Measurements from ENCODE around the gene EGFL7.

DNA sequence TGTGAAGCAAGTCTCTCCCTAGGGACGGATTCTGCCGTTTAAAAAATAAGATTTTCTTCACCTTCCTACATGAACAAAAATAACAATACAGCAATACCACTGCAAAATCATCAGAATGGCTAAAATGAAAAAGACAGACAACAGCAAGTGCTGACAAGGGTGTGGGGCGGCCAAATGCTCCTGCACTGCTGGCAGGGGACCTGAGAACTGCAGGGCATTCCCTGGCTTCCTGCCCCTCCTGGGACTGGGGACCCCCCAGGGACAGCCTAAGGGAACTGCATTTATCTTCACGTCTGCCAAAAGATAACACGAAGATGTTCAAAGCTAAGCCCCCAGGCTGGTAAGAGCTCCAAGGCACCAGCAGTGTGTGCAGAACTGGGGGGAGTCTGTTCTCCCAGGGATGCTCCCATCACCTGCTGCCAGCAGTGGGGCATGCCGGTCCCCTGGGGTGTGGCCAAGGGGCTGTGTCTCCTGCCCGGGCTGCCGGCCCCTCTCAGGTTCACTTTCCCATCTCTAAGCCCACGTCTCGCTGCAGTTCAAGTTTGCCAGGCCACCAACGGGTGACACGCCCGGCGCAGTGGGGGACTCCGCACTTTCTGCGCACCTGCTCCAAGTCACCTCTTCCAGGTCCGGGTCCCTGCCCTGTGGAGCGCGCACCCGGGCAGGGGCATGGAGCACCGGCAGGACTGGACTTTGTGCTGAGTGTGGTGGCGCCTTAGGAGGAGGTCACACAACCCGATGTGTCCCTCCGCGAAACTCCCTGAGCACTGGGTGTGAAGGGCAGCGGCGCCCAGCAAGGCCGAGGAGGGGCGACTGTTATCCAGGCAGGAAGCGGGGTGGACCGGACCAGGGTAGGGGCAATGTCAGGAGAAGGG, 4.5 kb upstream of the EGFL7 start:
- no peak for TF ChIP-seq CTCF (IDR thresholded peaks at IDR 0.05)
- TF ChIP-seq POLR2A (IDR thresholded peaks at IDR 0.05), result no peak

Measured in adrenal gland (tissue), 5 donors.